HepG2 (cell line): ENCODE measurements around the gene GLI3. TPM values are rescaled to one million over a fixed set of nuclear protein-coding genes. Genes with fewer than 3 reads are reported as not detected.

ENCODE experiments used
- ATAC-seq: fragments of 200-7000 bp; cut with Tn5 transposase; 3 replicates; pipeline ENCODE4 v1.9.1; 2020; ENCODE audit warnings: mild to moderate bottlenecking, moderate library complexity
- BruUV-seq: library from RNA; stranded (reverse); fragments of 400-500 nt; replicated peaks from 2 replicates; lab custom pipeline; 2021; lab: Mats Ljungman, UMichigan
- CTCF ChIA-PET: fragments of 300-600 bp; formaldehyde crosslinking; extraction: SDS; loops from one replicate; lab custom pipeline; 2021; ENCODE audit warnings: low total read pairs, inconsistent platforms, low intra/inter-chr PET ratio; lab: Yijun Ruan, JAX
- POLR2A ChIA-PET: fragments of 350-600 bp; sonication (Branson Sonifier 250); formaldehyde crosslinking; loops from one replicate; lab custom pipeline; 2020; ENCODE audit warnings: antibody characterized with exemption, inconsistent platforms; lab: Yijun Ruan, JAX
- DNase-seq: peaks from one replicate; pipeline ENCODE4 v3.0.0-alpha.2; 2015; ENCODE audit warnings: low spot score
- FAIRE-seq: peaks from 3 replicates; lab custom pipeline; 2011; peaks lifted over from hg19 to GRCh38; lab: Jason Lieb, UNC
- H2AFZ ChIP-seq: one replicate; pipeline ENCODE4 v1.6.1; 2011; ENCODE audit warnings: low read length, inconsistent platforms
- H3K27ac ChIP-seq: fragments of 300-600 bp; 3 replicates; pipeline ENCODE4 v1.8.0; 2011; ENCODE audit warnings: mixed run types, mild to moderate bottlenecking, mixed read lengths, low read length, inconsistent platforms; ENCODE audit not compliant: insufficient read depth; ENCODE audit errors: extremely low read length
- H3K27me3 ChIP-seq, 2 experiments: fragments of 200-600 bp in 1 of 2; 2 replicates in 1 of 2; 3 replicates in 1 of 2; pipeline versions ENCODE4 v1.6.0 to v1.8.0; 2011; ENCODE audit warnings: low read length in 2 of 2, mild to moderate bottlenecking in 2 of 2, moderate library complexity in 2 of 2, inconsistent platforms in 1 of 2; ENCODE audit not compliant: insufficient read depth in 2 of 2, control insufficient read depth in 1 of 2
- H3K36me3 ChIP-seq, 2 experiments: fragments of 200-600 bp in 1 of 2; replicated peaks in 1 of 2; 2 replicates in 1 of 2; 3 replicates in 1 of 2; pipeline versions ENCODE4 v1.5.1 to v1.8.0; 2011; ENCODE audit warnings: low read length in 2 of 2, inconsistent platforms in 1 of 2; ENCODE audit not compliant: insufficient read depth in 2 of 2, control insufficient read depth in 1 of 2
- H3K4me1 ChIP-seq: 2 replicates; pipeline ENCODE4 v1.5.1; 2012; ENCODE audit warnings: low read length, inconsistent platforms; ENCODE audit not compliant: insufficient read depth
- H3K4me2 ChIP-seq: 2 replicates; pipeline ENCODE4 v1.6.0; 2011; ENCODE audit warnings: low read depth, low read length, inconsistent platforms
- H3K4me3 ChIP-seq, 3 experiments: fragments of 200-600 bp in 1 of 3; sonication (generic), shearing (Covaris generic) in 1 of 3; replicated peaks in 1 of 3; 2 replicates each; pipeline ENCODE4 v1.5.1; 2011 to 2016; ENCODE audit warnings: low read length in 3 of 3, inconsistent platforms in 2 of 3, low read depth in 2 of 3, mild to moderate bottlenecking in 2 of 3, control low read depth in 1 of 3, mixed read lengths in 1 of 3; ENCODE audit not compliant: insufficient read depth in 1 of 3
- H3K79me2 ChIP-seq: one replicate; pipeline ENCODE4 v1.6.1; 2011; ENCODE audit warnings: low read length, inconsistent platforms; ENCODE audit not compliant: insufficient read depth
- H3K9ac ChIP-seq: 2 replicates; pipeline ENCODE4 v1.6.0; 2011; ENCODE audit warnings: mild to moderate bottlenecking, low read depth, low read length, inconsistent platforms; ENCODE audit not compliant: insufficient read depth
- H3K9me3 ChIP-seq: 2 replicates; pipeline ENCODE4 v1.5.1; 2012; ENCODE audit warnings: mild to moderate bottlenecking, low read length
- H4K20me1 ChIP-seq: 2 replicates; pipeline ENCODE4 v1.6.0; 2011; ENCODE audit warnings: inconsistent platforms, mild to moderate bottlenecking, low read length, moderate library complexity; ENCODE audit not compliant: insufficient read depth
- ARID3A ChIP-seq: IDR thresholded peaks from 2 replicates; pipeline ENCODE4 v1.6.1; 2012; ENCODE audit warnings: low read depth, low read length, improper control_type of control experiment
- CBX2 ChIP-seq, 2 experiments: fragments of 200-600 bp in 1 of 2; sonication (generic); formaldehyde crosslinking in 1 of 2; IDR thresholded peaks; 2 replicates each; pipeline versions ENCODE4 v1.7.0 to v1.8.1; 2018 to 2022; ENCODE audit warnings: low read depth in 2 of 2, low read length in 1 of 2, mild to moderate bottlenecking in 1 of 2, missing genetic modification reagents in 1 of 2
- SNRNP70 ChIP-seq: fragments of 200-400 bp; formaldehyde crosslinking; IDR thresholded peaks from 2 replicates; pipeline ENCODE4 v1.6.1; 2017; ENCODE audit warnings: mild to moderate bottlenecking, low read depth, low read length, moderate library complexity
- TARDBP ChIP-seq: sonication (generic); formaldehyde crosslinking; IDR thresholded peaks from 2 replicates; pipeline ENCODE4 v1.8.0; 2022; ENCODE audit warnings: mild to moderate bottlenecking, missing genetic modification reagents
- ZMYM3 ChIP-seq: sonication (generic); formaldehyde crosslinking; IDR thresholded peaks from 2 replicates; pipeline ENCODE4 v1.5.1; 2020; ENCODE audit warnings: mild to moderate bottlenecking, missing genetic modification reagents
- ZNF232 ChIP-seq: sonication (generic); formaldehyde crosslinking; IDR thresholded peaks from 2 replicates; pipeline ENCODE4 v1.4.0; 2020; ENCODE audit warnings: missing genetic modification reagents, borderline replicate concordance
- ZNF674 ChIP-seq: sonication (generic); formaldehyde crosslinking; IDR thresholded peaks from 2 replicates; pipeline ENCODE4 v1.5.0; 2020; ENCODE audit warnings: low read depth, mild to moderate bottlenecking, missing genetic modification reagents
- WGBS: methylation state at CpG from one replicate; pipeline ENCODE4 v1.1.6; 2017; ENCODE audit warnings: low lambda C conversion rate; 5-methylcytosine and 5-hydroxymethylcytosine counted together
- in situ Hi-C: cut with HindIII; loops from 2 replicates; pipeline ENCODE4 v1.10.0; 2017; ENCODE audit warnings: low pct_unique_long_range_greater_than_20kb; ENCODE audit not compliant: extremely low pct_ligation_motif_present
- intact Hi-C: fragments of 100-400 bp; cut with micrococcal nuclease; formaldehyde crosslinking; loops from one replicate; pipeline ENCODE4 v1.10.0; 2022; ENCODE audit not compliant: unreplicated experiment
- polyA plus RNA-seq, 8 experiments: library from polyadenylated mRNA; depleted of rRNA in 3 of 8; stranded (reverse) in 7 of 8; unstranded in 1 of 8; fragments of >200 nt; fragmentation: Illumina TruSeq in 4 of 8; extraction: Trizol in 4 of 8; gene quantifications; 2 replicates each; pipeline versions ENCODE4 v1.2.1 to v1.2.3, GENCODE V29; 2011 to 2016; ENCODE audit warnings: low read depth in 4 of 8, missing spikeins in 1 of 8, mixed read lengths in 1 of 8; ENCODE audit not compliant: insufficient read depth in 1 of 8
- total RNA-seq, 5 experiments: library from RNA; depleted of rRNA; stranded (reverse); fragments of >200 nt; fragmentation: Illumina TruSeq; extraction: Trizol; gene quantifications; 2 replicates each; pipeline ENCODE4 v1.2.3, GENCODE V29; 2016; ENCODE audit warnings: low read depth in 1 of 5
- TF ChIP-seq, protein P1 (sequence below): sonication (generic); formaldehyde crosslinking; IDR thresholded peaks from 2 replicates; pipeline ENCODE4 v1.4.0; 2020; ENCODE audit warnings: low read depth, mild to moderate bottlenecking, missing genetic modification reagents
- TF ChIP-seq, protein P2 (sequence below): IDR thresholded peaks from 2 replicates; pipeline ENCODE4 v1.4.0; 2020; ENCODE audit warnings: mild to moderate bottlenecking, missing genetic modification reagents
- TF ChIP-seq, protein P3 (sequence below): sonication (generic); formaldehyde crosslinking; IDR thresholded peaks from 2 replicates; pipeline ENCODE4 v1.5.0; 2020; ENCODE audit warnings: missing genetic modification reagents

The GLI3 gene
- total and polyA plus RNA-seq, 2 of the 13 experiments (the other 11 are each of a cell fraction or from before 2014, with no cell fraction given): not detected

DNA sequence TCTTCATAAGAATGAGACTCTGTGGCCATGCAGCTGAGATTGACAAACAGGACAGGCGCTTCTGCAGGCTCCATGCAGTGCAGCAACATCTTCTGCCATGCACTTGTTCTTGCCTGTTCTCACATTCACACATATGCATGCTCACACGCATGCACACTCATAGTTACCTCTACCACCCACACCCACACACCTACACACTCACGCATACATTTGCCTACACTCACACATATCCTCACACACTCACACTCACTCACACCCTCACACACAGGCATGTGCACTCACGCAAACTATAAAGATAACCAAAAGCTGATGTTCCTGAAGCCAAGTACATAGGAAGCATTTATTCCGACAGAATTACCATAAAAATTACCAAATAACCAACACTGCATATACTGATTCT, 15.7 kb downstream of the GLI3 start (continued):
- TF ChIP-seq, protein P1, sequence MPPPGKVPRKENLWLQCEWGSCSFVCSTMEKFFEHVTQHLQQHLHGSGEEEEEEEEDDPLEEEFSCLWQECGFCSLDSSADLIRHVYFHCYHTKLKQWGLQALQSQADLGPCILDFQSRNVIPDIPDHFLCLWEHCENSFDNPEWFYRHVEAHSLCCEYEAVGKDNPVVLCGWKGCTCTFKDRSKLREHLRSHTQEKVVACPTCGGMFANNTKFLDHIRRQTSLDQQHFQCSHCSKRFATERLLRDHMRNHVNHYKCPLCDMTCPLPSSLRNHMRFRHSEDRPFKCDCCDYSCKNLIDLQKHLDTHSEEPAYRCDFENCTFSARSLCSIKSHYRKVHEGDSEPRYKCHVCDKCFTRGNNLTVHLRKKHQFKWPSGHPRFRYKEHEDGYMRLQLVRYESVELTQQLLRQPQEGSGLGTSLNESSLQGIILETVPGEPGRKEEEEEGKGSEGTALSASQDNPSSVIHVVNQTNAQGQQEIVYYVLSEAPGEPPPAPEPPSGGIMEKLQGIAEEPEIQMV (CRISPR knock-in tag): no peak

DNA sequence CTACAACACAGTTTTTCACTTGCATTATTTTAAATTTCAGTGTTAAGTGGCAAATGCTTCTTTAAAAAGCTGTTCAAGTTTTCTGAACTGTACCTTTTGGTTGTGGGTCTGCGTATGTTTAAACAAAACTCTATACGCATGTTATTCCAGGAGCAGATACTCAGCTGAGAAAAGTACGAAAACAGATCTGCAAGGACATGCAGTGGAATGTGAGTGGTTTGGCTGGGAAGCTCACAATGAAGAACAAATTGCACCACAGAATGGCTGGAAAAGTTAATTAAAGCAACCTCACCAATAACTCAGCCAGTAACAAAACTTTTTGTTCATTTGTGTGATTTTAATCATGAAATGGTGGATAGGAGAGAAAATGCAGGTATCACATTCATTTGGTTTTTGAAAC, 17.6 kb downstream of the GLI3 start:
- no peaks in the 10 kb centered on the region for H3K4me1 ChIP-seq
- no peak overlapping the region for H3K27ac ChIP-seq
- ATAC-seq: no peak
- no peaks in the 10 kb centered on the region for H4K20me1 ChIP-seq
- intact Hi-C loops (no loop called here), in situ Hi-C loops (no loop called here)
- ChIA-PET CTCF (no interaction called here), POLR2A (no interaction called here)
- H2AFZ ChIP-seq: no peak overlapping the region
- TF ChIP-seq ARID3A (no peak), ZNF674 (CRISPR knock-in tag) (no peak), ZMYM3 (no peak), TARDBP (CRISPR knock-in tag) (no peak), ZNF232 (CRISPR knock-in tag) (no peak), CBX2 (IDR thresholded peaks at IDR 0.05; ENCODE audit: low read depth, low read length) (no peak), CBX2 (CRISPR knock-in tag; IDR thresholded peaks at IDR 0.05; ENCODE audit: low read depth) (no peak), SNRNP70 (no peak)
- TF ChIP-seq, protein P2, sequence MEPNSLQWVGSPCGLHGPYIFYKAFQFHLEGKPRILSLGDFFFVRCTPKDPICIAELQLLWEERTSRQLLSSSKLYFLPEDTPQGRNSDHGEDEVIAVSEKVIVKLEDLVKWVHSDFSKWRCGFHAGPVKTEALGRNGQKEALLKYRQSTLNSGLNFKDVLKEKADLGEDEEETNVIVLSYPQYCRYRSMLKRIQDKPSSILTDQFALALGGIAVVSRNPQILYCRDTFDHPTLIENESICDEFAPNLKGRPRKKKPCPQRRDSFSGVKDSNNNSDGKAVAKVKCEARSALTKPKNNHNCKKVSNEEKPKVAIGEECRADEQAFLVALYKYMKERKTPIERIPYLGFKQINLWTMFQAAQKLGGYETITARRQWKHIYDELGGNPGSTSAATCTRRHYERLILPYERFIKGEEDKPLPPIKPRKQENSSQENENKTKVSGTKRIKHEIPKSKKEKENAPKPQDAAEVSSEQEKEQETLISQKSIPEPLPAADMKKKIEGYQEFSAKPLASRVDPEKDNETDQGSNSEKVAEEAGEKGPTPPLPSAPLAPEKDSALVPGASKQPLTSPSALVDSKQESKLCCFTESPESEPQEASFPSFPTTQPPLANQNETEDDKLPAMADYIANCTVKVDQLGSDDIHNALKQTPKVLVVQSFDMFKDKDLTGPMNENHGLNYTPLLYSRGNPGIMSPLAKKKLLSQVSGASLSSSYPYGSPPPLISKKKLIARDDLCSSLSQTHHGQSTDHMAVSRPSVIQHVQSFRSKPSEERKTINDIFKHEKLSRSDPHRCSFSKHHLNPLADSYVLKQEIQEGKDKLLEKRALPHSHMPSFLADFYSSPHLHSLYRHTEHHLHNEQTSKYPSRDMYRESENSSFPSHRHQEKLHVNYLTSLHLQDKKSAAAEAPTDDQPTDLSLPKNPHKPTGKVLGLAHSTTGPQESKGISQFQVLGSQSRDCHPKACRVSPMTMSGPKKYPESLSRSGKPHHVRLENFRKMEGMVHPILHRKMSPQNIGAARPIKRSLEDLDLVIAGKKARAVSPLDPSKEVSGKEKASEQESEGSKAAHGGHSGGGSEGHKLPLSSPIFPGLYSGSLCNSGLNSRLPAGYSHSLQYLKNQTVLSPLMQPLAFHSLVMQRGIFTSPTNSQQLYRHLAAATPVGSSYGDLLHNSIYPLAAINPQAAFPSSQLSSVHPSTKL: no peak
- TF ChIP-seq, protein P3, sequence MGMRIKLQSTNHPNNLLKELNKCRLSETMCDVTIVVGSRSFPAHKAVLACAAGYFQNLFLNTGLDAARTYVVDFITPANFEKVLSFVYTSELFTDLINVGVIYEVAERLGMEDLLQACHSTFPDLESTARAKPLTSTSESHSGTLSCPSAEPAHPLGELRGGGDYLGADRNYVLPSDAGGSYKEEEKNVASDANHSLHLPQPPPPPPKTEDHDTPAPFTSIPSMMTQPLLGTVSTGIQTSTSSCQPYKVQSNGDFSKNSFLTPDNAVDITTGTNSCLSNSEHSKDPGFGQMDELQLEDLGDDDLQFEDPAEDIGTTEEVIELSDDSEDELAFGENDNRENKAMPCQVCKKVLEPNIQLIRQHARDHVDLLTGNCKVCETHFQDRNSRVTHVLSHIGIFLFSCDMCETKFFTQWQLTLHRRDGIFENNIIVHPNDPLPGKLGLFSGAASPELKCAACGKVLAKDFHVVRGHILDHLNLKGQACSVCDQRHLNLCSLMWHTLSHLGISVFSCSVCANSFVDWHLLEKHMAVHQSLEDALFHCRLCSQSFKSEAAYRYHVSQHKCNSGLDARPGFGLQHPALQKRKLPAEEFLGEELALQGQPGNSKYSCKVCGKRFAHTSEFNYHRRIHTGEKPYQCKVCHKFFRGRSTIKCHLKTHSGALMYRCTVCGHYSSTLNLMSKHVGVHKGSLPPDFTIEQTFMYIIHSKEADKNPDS (CRISPR knock-in tag): no peak
- no peaks in the 10 kb centered on the region for H3K36me3 ChIP-seq
- H3K4me3 ChIP-seq: no peak overlapping the region
- 41% methylated on average over 3 of the region's 3 CpGs for WGBS
- H3K79me2 ChIP-seq: no peaks in the 10 kb centered on the region
- no peak overlapping the region for H3K4me2 ChIP-seq
- H3K9me3 ChIP-seq: no peaks in the 10 kb centered on the region
- FAIRE-seq: no peak
- DNase-seq: no peak
- H3K9ac ChIP-seq: no peak overlapping the region
- BruUV-seq: no TSS peak
- peaks cover 2 to 11% of the 10 kb centered on the region in 2 experiments; a peak in 2 of 5 replicates for H3K27me3 ChIP-seq
